GM20000 (cell line): Measurements from ENCODE around the gene UQCRFS1.
"Not testable (repeated sequence)": the region's sequence is repeated elsewhere in the genome, so short reads cannot be mapped to it uniquely, and the experiment has no call there.

ENCODE experiments used
- DNase-seq: peaks from one replicate; pipeline ENCODE4 v3.0.0; 2012; ENCODE audit warnings: low spot score
- CTCF ChIP-seq: IDR thresholded peaks from 2 replicates; pipeline ENCODE4 v1.5.1; 2012; ENCODE audit warnings: mild to moderate bottlenecking, control low read depth; ENCODE audit errors: extremely low read depth, missing control alignments

The UQCRFS1 gene

DNA sequence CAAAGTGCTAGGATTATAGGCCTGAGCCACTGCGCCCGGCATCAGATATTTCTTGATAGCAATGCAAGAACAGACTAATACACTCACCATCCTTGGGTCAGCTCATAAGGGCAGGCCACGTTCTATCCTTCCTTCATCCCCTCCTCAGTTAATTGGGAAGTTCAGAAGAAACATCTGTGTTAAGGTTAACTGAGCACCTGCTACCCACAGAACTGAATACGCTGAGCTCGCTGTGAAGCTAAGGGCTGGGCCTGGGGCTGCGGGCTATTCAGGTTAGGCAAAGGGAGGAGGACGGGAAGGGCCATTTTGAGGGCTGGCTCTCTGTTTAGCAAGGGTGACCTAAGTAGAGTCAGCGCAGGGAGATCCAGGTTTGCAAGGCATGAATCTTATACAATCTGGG, 43.0 kb upstream of the UQCRFS1 start:
- TF ChIP-seq CTCF, result no peak
- no peak for DNase-seq

- no peak for DNase-seq
- no peak for TF ChIP-seq CTCF
Measured at GRCh38 chr19:29255006-29255405, 42.1 kb upstream of the UQCRFS1 start.

DNA sequence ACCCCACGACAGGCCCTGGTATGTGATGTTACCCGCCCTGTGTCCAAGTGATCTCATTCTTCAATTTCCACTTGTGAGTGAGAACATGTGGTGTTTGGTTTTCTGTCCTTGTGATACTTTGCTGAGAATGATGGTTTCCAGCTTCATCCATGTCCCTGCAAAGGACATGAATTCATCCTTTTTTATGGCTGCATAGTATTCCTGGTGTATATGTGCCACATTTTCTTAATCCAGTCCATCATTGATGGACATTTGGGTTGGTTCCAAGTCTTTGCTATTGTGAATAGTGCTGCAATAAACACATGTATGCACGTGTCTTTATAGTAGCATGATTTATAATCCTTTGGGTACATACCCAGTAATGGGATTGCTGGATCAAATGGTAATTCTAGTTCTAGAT, 36.8 kb upstream of the UQCRFS1 start:
- not testable (repeated sequence) for DNase-seq

DNA sequence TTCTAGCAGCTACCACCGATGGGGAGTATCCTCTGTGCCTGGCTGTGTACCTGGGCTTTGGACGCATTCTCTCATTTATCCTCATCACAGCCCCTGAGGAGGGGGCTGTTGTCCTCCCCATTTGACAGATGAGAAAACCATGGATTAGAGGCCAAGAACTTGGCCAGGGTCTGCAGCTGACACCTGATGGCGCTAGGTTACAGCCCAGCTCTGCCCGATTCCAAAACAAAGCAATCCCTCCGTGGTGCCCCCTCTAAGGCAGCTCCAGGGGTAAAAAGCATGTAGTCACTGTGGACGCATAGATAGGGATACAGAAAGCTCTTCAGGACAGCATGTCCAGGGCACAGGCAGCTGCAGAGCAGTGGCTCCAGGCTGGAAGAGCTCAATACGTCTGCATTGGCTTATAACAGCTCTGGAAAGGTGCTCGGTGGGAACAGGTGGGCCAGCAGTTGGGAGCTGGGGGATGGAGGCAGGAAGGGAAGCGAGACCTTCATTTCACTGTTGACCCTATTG, 35.4 kb upstream of the UQCRFS1 start:
- no peak for DNase-seq
- no peak for TF ChIP-seq CTCF

DNA sequence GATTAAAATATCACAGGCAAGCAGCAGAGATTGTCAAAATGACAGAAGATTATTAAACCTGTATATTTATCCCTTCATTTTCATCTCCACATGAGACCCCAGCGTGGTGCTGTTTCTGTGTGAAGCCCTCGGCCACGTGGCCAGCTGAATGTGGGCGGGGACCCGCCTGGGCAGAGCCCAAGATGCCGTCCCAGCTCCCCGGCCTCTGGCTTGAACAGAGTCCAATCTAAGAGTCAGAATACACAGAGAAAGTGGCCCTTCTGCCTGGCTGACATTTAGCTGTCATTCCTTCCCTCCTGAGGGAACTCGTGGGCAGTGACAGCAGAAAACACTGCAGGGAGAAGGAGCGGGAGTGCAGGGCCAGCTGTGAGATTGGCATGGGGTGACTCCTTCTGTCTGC, 34.9 kb upstream of the UQCRFS1 start:
- no peak for TF ChIP-seq CTCF
- no peak for DNase-seq

- no peak for TF ChIP-seq CTCF
- DNase-seq, result no peak
Measured at GRCh38 chr19:29247471-29247870, 34.5 kb upstream of the UQCRFS1 start.

DNA sequence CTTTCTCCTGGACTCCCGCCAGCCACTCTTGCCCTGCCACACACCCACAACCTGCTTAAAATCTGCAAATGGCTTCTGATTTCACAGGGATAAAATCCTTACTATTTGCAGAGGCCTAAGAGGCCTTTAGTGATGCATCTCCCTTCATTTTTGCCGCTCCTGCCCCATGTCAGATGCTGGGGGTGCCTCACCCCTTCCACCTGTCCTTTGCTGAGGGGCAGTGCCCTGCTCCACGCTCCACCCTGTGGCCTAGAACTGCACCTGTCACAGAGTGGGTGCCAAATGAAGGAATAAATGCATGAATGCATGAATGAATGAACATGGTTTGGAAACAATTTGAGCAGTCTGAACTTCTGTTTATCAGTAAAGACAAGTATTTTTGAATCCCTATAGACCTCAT, 34.1 kb upstream of the UQCRFS1 start:
- no peak for DNase-seq
- TF ChIP-seq CTCF, result no peak

GRCh38 chr19:29245215-29245614, 32.3 kb upstream of the UQCRFS1 start:
- DNase-seq, result no peak
- no peak for TF ChIP-seq CTCF
